ENCODE measurements around the gene FGD2. TPM values are rescaled to one million over a fixed set of nuclear protein-coding genes. Genes with fewer than 3 reads are reported as not detected.
A peak's percentile ranks its signal among the peaks of the same experiment; 100 is the strongest.

Gene FGD2
- polyA plus RNA-seq, 1 experiment, result not detected

DNA sequence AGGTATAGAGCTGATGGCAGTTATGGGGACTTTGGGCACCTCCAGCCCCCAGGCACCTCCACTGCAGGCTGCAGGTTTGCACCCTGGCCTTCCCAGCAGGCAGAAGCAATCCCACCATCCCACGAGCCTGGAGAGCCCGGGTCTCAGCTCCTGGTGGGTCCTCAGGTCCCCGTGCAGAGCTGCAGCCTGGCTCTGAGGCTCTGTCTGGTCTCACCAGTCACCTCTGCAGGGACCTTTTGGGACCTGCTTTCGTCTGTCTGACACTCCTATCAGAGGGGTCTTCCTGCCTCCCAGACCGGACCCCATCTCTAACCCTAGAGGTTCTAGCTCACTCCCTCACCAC lies 41.9 kb downstream of the FGD2 start:
- POLR2A ChIA-PET, result no interaction called here
- no peak for DNase-seq (ENCODE audit: low read depth, low spot score)
- Histone ChIP-seq H3K4me3 (ENCODE audit: low read depth, low read length) (no peak overlapping the region), H3K27me3 (ENCODE audit: control insufficient read depth, insufficient read depth, low read length) (no peaks in the 10 kb centered on the region), H3K9me3 (ENCODE audit: control insufficient read depth, insufficient read depth, low read length) (no peaks in the 10 kb centered on the region; the same call in 1 of the 2 replicates), H3K27ac (ENCODE audit: low read depth, low read length) (no peak overlapping the region)
- CTCF ChIA-PET, result interaction anchor here (1.2 to 3.0 kb wide), 4 partner anchors 19 to 163 kb away, joined by 5 to 9 read pairs (median 6); no protein-coding TSS in a partner anchor
- TF ChIP-seq, protein P1, sequence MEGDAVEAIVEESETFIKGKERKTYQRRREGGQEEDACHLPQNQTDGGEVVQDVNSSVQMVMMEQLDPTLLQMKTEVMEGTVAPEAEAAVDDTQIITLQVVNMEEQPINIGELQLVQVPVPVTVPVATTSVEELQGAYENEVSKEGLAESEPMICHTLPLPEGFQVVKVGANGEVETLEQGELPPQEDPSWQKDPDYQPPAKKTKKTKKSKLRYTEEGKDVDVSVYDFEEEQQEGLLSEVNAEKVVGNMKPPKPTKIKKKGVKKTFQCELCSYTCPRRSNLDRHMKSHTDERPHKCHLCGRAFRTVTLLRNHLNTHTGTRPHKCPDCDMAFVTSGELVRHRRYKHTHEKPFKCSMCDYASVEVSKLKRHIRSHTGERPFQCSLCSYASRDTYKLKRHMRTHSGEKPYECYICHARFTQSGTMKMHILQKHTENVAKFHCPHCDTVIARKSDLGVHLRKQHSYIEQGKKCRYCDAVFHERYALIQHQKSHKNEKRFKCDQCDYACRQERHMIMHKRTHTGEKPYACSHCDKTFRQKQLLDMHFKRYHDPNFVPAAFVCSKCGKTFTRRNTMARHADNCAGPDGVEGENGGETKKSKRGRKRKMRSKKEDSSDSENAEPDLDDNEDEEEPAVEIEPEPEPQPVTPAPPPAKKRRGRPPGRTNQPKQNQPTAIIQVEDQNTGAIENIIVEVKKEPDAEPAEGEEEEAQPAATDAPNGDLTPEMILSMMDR (IDR thresholded peaks at IDR 0.05; ENCODE audit: low read depth, low read length), result no peak

- TF ChIP-seq, protein P1 (IDR thresholded peaks at IDR 0.05; ENCODE audit: low read depth, low read length), result no peak
- H3K9me3 ChIP-seq (ENCODE audit: control insufficient read depth, insufficient read depth, low read length), result no peaks in the 10 kb centered on the region; the same call in 1 of the 2 replicates
- DNase-seq (ENCODE audit: low read depth, low spot score), result no peak
- H3K4me3 ChIP-seq (ENCODE audit: low read depth, low read length), result no peak overlapping the region
- peak overlapping the region; percentile 31 for H3K27ac ChIP-seq (ENCODE audit: low read depth, low read length)
- ChIA-PET POLR2A (interaction anchor here (0.5 kb wide), 1 partner anchor 17 kb away, joined by 3 read pairs; no protein-coding TSS in a partner anchor), CTCF (interaction anchor here (0.8 to 4.4 kb wide), 5 partner anchors 19 to 161 kb away, joined by 3 to 21 read pairs (median 8); no protein-coding TSS in a partner anchor)
- no peaks in the 10 kb centered on the region for H3K27me3 ChIP-seq (ENCODE audit: control insufficient read depth, insufficient read depth, low read length)
Measured at GRCh38 chr6:37047689-37048402, 42.4 kb downstream of the FGD2 start.

- ChIA-PET POLR2A (interaction anchor here (0.5 kb wide), 1 partner anchor 18 kb away, joined by 3 read pairs; no protein-coding TSS in a partner anchor), CTCF (interaction anchor here (0.8 to 4.4 kb wide), 2 partner anchors 19 to 124 kb away, joined by 3 to 21 read pairs; no protein-coding TSS in a partner anchor)
- no peak for DNase-seq (ENCODE audit: low read depth, low spot score)
- TF ChIP-seq, protein P1 (IDR thresholded peaks at IDR 0.05; ENCODE audit: low read depth, low read length), result no peak
- Histone ChIP-seq H3K9me3 (ENCODE audit: control insufficient read depth, insufficient read depth, low read length) (no peaks in the 10 kb centered on the region; the same call in 1 of the 2 replicates), H3K4me3 (ENCODE audit: low read depth, low read length) (no peak overlapping the region), H3K27me3 (ENCODE audit: control insufficient read depth, insufficient read depth, low read length) (no peaks in the 10 kb centered on the region), H3K27ac (ENCODE audit: low read depth, low read length) (peak overlapping the region; percentile 31)
Measured at GRCh38 chr6:37048403-37048850, 43.0 kb downstream of the FGD2 start.

DNA sequence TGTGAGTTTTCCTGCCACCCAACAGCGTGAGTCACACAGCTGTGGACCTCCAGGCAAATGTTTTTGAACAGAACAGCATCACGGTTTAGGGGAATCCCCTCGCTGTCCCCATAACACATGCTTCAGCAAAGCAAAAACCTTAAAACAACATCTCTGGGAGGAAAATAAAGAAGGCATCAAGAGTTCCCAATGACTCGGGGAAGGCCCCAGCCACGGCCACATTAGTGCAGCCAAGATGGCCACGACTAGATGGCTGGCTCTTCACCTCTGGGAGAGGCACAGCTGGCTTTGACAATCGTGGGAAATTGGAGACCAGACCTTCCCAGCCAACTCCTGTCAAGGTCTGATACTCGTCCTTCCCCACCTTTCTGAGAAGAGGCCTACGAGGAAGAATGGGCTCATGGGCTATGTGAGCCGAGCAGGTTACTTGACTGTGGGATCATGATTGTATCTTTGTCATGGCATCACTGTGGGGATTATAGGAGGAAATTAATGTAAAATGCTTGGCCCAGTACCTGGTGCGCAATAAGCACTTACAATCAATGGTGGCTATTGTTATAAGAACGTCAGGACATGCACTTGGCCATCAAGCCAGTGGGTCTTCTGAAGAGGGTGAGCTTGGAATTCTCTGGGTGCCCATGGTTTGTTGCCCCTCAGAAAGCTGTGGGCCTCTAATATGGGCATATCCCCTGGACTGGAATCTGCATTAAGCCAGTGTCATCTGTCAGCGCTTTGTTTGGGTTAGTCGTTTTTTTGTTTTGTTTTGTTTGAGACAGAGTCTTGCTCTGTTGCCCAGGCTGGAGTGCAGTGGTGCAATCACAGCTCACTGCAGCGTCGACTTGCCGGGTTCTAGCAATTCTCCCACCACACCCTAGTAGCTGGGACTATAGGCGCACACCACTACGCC lies 43.6 kb downstream of the FGD2 start:
- TF ChIP-seq, protein P1 (IDR thresholded peaks at IDR 0.05; ENCODE audit: low read depth, low read length), result no peak
- Histone ChIP-seq H3K27ac (ENCODE audit: low read depth, low read length) (no peak overlapping the region), H3K4me3 (ENCODE audit: low read depth, low read length) (no peak overlapping the region), H3K27me3 (ENCODE audit: control insufficient read depth, insufficient read depth, low read length) (no peaks in the 10 kb centered on the region), H3K9me3 (ENCODE audit: control insufficient read depth, insufficient read depth, low read length) (no peaks in the 10 kb centered on the region; the same call in 1 of the 2 replicates)
- ChIA-PET CTCF (interaction anchor here (0.6 to 4.4 kb wide), 4 partner anchors 20 to 123 kb away, joined by 3 to 60 read pairs (median 12); partner anchors contain the start of gene PIM1), POLR2A (interaction anchor here (0.5 kb wide), 1 partner anchor 19 kb away, joined by 3 read pairs; no protein-coding TSS in a partner anchor)
- DNase-seq (ENCODE audit: low read depth, low spot score), result peak; percentile 73

All from AG04450 (cell line).